HFFc6 (cell line): ENCODE measurements around the gene BPI. TPM values are rescaled to one million over a fixed set of nuclear protein-coding genes. Genes with fewer than 3 reads are reported as not detected.
A peak's percentile ranks its signal among the peaks of the same experiment; 100 is the strongest.

Source experiments
- DNase-seq: peaks from one replicate; pipeline ENCODE4 v3.0.0-alpha.2; 2018
- H3K27ac Mint-ChIP-seq: 2 replicates; pipeline ENCODE4 v1.8.0; 2020; ENCODE audit warnings: mild to moderate bottlenecking, mixed read lengths
- H3K27me3 Mint-ChIP-seq: 2 replicates; pipeline ENCODE4 v1.8.0; 2021; ENCODE audit warnings: mild to moderate bottlenecking, moderate library complexity, mixed read lengths; ENCODE audit not compliant: insufficient read depth
- H3K36me3 Mint-ChIP-seq: 2 replicates; pipeline ENCODE4 v1.8.0; 2021; ENCODE audit warnings: low read depth, mixed read lengths
- H3K4me1 Mint-ChIP-seq: 2 replicates; pipeline ENCODE4 v1.8.0; 2020; ENCODE audit warnings: low read depth, mixed read lengths
- H3K4me3 Mint-ChIP-seq: 2 replicates; pipeline ENCODE4 v1.8.0; 2020; ENCODE audit warnings: mild to moderate bottlenecking, moderate library complexity, mixed read lengths
- H3K9me3 Mint-ChIP-seq: 2 replicates; pipeline ENCODE4 v1.8.0; 2020; ENCODE audit warnings: mild to moderate bottlenecking, mixed read lengths
- total RNA-seq, 6 experiments: library from RNA; stranded (reverse); fragmentation: NEBNext Ultra II Directional; extraction: Animal tissue kit (Norgen Biotek cat#: 25700); gene quantifications; 2 replicates in 1 of 6; 3 replicates in 5 of 6; pipeline ENCODE4 v1.2.3, GENCODE V29; 2021
- TF ChIP-seq, protein P1 (sequence below): fragments of 200-600 bp; sonication (generic); IDR thresholded peaks from 2 replicates; pipeline ENCODE4 v1.5.0; 2021; ENCODE audit warnings: antibody characterized with exemption, mild to moderate bottlenecking

Gene BPI
- total RNA-seq, 6 experiments from 2014 or later: not detected

DNA sequence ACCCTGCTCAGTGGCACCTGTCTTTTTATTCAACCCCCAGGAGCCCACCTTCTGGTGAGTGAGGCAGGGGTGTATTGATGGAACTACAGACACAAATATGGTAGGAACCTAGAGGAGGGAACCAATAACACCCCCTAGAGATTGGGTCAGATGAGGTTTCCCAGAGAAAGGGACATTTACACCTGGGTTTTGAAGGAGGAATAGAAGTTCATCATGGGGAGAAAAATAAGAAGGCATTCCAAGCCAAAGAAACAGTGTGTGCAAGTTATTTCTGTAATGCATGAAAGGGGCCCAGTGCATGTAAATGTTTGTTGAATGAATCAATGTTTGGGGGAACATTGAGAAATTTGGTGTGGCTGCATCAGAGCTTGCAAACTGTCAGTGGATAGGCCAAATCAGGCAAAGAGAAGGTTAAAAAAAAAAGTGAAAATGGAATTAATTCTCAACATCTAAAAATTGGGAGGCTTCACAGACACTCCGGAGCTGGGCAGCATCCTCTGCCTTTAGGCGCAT lies 32.3 kb upstream of the BPI start:
- DNase-seq: peak; percentile 20
- Mint-ChIP-seq H3K9me3 (peaks cover 13% of the 10 kb centered on the region; the same call in 1 of the 2 replicates), H3K27me3 (no peaks in the 10 kb centered on the region; the same call in 1 of the 2 replicates), H3K4me3 (peak overlapping the region; percentile 71), H3K27ac (peak overlapping the region; percentile 82), H3K36me3 (peaks cover 21% of the 10 kb centered on the region), H3K4me1 (peaks cover 73% of the 10 kb centered on the region)
- TF ChIP-seq, protein P1, sequence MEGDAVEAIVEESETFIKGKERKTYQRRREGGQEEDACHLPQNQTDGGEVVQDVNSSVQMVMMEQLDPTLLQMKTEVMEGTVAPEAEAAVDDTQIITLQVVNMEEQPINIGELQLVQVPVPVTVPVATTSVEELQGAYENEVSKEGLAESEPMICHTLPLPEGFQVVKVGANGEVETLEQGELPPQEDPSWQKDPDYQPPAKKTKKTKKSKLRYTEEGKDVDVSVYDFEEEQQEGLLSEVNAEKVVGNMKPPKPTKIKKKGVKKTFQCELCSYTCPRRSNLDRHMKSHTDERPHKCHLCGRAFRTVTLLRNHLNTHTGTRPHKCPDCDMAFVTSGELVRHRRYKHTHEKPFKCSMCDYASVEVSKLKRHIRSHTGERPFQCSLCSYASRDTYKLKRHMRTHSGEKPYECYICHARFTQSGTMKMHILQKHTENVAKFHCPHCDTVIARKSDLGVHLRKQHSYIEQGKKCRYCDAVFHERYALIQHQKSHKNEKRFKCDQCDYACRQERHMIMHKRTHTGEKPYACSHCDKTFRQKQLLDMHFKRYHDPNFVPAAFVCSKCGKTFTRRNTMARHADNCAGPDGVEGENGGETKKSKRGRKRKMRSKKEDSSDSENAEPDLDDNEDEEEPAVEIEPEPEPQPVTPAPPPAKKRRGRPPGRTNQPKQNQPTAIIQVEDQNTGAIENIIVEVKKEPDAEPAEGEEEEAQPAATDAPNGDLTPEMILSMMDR: no peak

DNA sequence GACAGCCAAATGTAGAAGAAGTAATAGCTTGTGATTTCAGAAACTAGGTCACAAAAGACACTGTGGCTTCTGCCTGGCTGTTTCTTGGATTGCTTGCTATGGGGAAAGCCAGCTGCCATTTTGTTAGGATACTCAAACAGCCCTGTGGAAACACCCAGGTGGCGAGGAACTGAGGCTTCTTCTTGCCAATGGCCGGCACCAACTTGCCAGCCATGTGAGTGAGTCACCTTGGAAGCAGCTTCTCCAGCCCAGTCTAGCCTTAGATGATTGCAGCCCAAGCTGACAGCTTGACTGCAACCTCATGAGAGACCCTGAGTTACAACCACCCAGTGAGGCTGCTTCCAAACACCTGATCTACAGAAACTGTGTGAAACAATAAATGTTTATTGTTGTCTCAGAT lies 31.6 kb upstream of the BPI start:
- no peaks in the 10 kb centered on the region; the same call in 1 of the 2 replicates for H3K27me3 Mint-ChIP-seq
- peaks cover 21% of the 10 kb centered on the region for H3K36me3 Mint-ChIP-seq
- H3K4me1 Mint-ChIP-seq: peaks cover 76% of the 10 kb centered on the region
- TF ChIP-seq, protein P1: no peak
- peaks cover 13% of the 10 kb centered on the region; the same call in 1 of the 2 replicates for H3K9me3 Mint-ChIP-seq
- peak overlapping the region; percentile 82 for H3K27ac Mint-ChIP-seq
- peak overlapping the region; percentile 55 for H3K4me3 Mint-ChIP-seq
- peak; percentile 43 for DNase-seq

DNA sequence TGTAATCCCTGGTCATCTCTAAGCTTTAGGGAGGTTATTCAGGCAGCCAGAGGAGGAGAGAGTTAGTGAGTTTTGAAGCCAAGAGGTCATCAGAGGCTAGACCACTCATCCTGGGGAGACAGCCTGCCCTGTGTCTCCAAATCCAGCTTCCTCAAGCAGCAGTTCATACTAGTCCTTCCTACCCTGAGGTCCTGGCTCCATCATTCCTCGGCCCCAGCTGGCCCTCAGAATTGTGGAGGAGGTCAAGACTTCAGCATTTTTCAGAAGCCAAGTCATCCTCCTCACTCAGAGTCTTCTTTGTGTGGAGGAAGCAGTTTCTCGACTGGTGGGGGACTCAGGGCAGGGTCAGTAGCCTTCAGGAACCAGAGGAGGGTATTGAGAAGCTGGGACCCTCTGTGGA lies 31.0 kb upstream of the BPI start:
- peak overlapping the region; percentile 82 for H3K27ac Mint-ChIP-seq
- peaks cover 13% of the 10 kb centered on the region; the same call in 1 of the 2 replicates for H3K9me3 Mint-ChIP-seq
- H3K27me3 Mint-ChIP-seq: no peaks in the 10 kb centered on the region; the same call in 1 of the 2 replicates
- H3K4me1 Mint-ChIP-seq: peaks cover 82% of the 10 kb centered on the region
- peaks cover 21% of the 10 kb centered on the region for H3K36me3 Mint-ChIP-seq
- peak overlapping the region; percentile 55 for H3K4me3 Mint-ChIP-seq
- peak; percentile 61 for DNase-seq
- TF ChIP-seq, protein P1: no peak

DNA sequence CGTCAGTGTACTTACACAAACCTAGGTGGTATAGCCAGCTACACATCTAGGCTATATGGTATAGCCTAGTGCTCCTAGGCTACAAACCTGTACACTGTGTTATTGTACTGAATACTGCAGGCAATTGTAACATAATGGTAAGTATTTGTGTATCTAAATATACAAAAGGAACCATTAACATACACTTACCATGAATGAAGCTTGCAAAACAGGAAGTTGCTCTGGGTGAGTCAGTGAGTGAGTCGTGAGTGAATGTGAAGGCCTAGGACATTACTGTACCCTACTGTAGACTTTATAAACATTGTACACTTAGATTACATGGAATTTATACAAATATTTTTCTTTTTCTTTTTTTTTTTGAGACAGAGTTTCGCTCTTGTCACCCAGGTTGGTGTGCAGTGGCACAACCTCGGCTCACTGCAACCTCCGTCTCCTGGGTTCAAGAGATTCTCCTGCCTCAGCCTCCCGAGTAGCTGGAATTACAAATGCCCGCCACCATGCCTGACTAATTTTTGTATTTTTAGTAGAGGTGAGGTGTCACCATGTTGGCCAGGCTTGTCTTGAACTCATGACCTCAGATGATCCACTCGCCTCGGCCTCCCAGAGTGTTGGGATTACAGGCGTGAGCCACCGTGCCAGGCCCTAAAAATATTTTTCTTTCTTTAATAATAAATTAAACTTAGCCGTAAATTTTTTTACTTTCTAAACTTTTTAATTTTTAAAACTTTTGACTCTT lies 28.0 kb upstream of the BPI start:
- peak; percentile 91 for DNase-seq
- peaks cover 93% of the 10 kb centered on the region for H3K4me1 Mint-ChIP-seq

DNA sequence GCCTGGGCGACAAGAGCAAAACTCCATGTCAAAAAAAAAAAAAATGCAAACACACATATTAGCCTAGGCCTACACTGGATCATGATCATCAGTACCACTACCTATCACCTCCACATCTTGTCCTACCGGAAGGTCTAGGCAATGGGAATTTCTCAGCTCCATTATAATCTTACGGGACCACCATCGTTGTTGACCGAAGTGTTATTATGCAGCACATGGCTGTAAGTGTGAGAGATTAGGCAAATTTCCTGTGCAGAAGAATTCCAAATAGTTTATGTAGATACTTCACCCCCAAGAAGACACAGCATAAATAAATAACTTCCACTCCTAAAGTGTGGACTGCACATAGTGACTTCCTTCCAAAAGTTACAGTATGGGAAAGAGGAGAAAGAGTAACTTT lies 26.7 kb upstream of the BPI start:
- DNase-seq: no peak
- TF ChIP-seq, protein P1: no peak
- peaks cover 10% of the 10 kb centered on the region; the same call in 1 of the 2 replicates for H3K9me3 Mint-ChIP-seq
- H3K27ac Mint-ChIP-seq: peak overlapping the region; percentile 49
- H3K27me3 Mint-ChIP-seq: peaks cover 2% of the 10 kb centered on the region; the same call in 1 of the 2 replicates
- no peak overlapping the region for H3K4me3 Mint-ChIP-seq
- H3K36me3 Mint-ChIP-seq: peaks cover 10% of the 10 kb centered on the region; the same call in 1 of the 2 replicates
- peaks cover 81% of the 10 kb centered on the region for H3K4me1 Mint-ChIP-seq

More for the DNA sequence above, 28.0 kb upstream of the BPI start:
- H3K4me3 Mint-ChIP-seq: peak overlapping the region; percentile 52; the same call in 1 of the 2 replicates
- peaks cover 14% of the 10 kb centered on the region; the same call in 1 of the 2 replicates for H3K9me3 Mint-ChIP-seq
- TF ChIP-seq, protein P1: no peak
- H3K27ac Mint-ChIP-seq: peak overlapping the region; percentile 92
- H3K36me3 Mint-ChIP-seq: peaks cover 15% of the 10 kb centered on the region
- H3K27me3 Mint-ChIP-seq: no peaks in the 10 kb centered on the region
